ENCODE data around the gene ISY1.
A peak's percentile ranks its signal among the peaks of the same experiment; 100 is the strongest.
"Not testable (repeated sequence)": the region's sequence is repeated elsewhere in the genome, so short reads cannot be mapped to it uniquely, and the experiment has no call there.

Gene ISY1

GRCh38 chr3:129166579-129167332, 5.9 kb upstream of the ISY1 start:
- no peak for DNase-seq (ENCODE audit: low read depth)

GRCh38 chr3:129165594-129165993, 4.7 kb upstream of the ISY1 start:
- not testable (repeated sequence) for DNase-seq (ENCODE audit: low read depth)

DNA sequence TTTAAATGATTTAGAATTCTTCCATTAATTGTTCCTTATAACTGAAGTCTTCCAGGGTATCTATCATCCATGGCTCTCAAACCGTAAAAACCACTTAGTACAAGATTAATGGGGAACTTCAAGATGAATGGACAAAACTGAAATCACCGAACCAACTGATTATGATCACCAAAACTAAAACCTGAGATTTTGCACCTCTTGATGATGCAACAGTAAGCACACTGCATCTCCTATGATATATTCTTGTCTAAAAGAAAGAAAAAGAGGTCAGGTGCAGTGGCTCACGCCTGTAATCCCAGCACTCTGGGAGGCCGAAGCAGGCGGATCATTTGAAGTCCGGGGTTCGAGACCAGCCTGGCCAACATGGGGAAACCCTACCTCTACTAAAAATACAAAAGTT, 3.6 kb upstream of the ISY1 start:
- no peak for DNase-seq (ENCODE audit: low read depth)

DNA sequence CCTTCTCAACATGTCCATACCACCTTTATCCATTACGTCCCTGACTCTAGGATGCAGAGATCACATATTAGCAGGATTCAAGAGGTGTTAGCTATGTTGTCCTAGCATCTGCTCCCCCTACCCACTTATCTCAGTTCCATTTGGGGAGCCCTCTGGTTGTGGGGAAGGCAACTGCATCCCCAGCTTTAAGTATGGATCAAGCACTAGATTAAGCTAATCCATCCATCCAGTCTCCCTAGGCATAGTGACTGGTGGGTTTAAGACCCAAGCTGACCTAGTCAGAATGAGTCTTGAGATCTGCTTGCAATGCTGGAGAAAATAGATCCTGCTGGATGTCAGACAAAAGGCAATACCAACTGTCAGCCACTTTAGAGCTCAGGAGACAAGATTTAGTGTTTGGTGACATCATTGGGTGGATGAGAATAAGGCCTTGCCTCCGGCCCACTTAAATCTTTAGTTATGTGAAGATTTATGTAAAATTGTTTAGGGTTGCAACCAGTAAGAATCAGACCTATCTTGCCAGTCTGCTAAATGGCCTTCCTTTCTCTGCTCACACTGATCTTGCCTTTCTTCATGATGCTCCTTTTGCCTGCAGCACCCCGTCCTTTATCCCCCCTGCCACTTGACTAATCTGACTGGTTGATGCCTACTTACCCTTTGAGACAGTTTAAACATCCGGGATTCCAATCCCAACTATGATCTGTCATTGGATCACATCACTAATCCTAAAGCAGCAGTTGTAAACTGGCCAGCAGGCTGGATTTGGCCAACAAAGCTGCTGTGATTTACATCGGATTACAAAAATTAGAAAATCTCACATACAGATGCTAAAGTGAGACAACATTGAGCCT, 2.1 kb upstream of the ISY1 start:
- DNase-seq (ENCODE audit: low read depth) = no peak

DNA sequence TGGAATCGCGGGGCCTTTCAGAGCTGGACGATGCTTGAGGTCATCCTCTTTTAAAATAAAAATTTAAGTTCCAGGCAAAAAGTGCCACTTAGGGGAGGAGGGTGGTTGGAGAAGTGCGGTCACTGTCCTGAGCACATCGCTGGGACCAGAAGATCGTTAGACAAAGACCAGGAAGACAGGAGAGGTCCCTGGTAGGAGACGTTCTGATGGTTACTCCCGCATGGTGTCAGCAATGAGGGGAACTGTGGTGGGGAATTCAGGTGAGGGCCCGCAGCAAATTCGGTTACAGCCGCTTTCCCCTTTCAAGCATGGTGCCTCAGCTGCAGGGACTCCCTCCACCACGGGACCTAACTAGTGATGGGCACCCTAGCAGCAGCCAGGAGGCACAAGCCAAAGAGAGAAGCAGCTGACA, 1.0 kb upstream of the ISY1 start:
- DNase-seq (ENCODE audit: low read depth) = no peak

GRCh38 chr3:129144786-129145185, 16.1 kb downstream of the ISY1 start:
- no peak for DNase-seq (ENCODE audit: low read depth)

DNA sequence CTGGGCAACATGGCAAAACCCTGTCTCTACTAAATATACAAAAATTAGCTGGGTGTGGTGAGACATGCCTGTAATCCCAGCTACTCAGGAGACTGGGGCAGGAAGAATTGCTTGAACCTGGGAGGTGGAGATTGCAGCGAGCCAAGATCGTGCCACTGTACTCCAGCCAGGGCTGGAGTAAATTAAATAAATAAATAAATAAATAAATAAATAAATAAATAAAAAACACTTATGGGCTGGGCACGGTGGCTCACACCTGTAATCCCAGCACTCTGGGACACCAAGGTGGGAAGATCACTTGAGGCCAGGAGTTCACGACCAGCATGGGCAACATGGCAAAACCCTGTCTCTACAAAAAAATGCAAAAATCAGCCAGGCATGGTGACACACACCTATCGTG, 19.9 kb downstream of the ISY1 start:
- DNase-seq (ENCODE audit: low read depth) = not testable (repeated sequence)

DNA sequence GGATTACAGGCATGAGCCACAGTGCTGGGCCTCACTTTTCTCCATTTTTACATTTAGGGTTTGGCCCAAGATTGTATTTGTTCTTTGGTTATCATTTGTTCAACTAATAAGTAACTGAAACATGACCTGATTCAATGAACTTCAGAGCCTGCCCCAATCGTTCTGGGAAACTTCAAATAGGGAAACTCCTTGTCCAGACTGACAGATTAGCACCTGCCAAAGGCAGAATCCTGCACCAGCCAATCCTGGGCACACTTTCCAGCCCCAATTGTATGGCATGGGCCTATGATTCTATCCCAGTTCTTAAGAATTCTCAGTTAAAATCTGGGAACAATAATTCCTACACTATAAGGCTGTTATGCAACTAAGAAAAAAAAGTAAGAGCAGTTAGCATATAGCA, 21.0 kb downstream of the ISY1 start:
- no peak for DNase-seq (ENCODE audit: low read depth)

- not testable (repeated sequence) for DNase-seq (ENCODE audit: low read depth)
Measured at GRCh38 chr3:129136275-129136674, 24.6 kb downstream of the ISY1 start.

- no peak for DNase-seq (ENCODE audit: low read depth)
Measured at GRCh38 chr3:129132097-129132866, 28.6 kb downstream of the ISY1 start.

DNA sequence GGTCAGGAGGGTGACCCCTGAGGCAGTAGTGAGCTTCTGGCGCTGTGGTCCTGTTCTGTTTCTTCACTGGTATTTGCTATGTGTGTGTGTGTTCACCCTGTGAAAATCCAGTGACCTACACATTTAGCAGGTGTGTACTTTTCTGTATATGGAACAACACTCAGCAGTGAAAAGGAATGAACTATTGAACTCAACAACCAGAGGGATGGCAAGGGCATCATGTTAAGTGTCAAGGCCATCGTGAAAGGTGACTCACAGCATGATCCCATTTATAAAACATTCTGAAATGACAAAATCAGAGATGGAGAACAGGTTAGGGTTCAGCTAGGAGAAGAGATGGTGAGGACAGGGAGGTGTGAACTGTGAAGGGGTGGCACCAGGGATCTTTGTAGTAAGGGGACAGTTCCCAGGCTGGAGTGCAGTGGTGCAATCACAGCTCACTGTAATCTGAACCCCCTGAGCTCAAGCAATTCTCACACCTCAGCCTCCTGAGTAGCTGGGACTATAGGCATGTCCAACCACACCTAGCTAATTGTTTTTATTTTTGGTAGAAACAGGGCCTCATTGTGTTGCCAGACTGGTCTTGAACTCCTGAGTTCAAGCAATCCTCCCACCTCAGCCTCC, 29.3 kb downstream of the ISY1 start:
- no peak for DNase-seq (ENCODE audit: low read depth)

DNA sequence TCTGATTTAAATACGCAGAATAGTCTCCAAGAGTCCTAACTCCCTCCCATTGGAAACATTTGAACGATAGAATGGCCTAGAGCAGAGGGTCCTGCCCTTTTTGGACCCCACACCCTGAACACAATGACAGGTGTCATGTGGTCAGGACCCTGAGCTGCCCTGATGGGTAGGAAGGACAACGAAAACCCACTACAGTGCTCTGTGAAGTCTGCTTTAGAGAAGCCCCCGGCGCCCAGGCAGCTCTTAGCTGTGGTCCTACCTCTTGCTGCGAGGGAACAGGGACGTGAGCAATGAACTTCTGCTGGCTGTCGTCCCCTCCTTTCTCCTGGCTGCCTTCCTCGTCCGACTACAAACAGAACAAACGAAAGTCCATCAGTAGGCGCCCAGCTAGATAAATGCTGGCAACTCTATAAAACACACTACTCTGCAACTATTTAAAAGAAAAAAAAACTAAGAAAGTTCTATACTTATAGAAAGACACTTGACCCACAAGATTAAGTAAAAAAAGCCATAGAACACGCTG, 30.5 kb downstream of the ISY1 start:
- DNase-seq (ENCODE audit: low read depth) = no peak

DNA sequence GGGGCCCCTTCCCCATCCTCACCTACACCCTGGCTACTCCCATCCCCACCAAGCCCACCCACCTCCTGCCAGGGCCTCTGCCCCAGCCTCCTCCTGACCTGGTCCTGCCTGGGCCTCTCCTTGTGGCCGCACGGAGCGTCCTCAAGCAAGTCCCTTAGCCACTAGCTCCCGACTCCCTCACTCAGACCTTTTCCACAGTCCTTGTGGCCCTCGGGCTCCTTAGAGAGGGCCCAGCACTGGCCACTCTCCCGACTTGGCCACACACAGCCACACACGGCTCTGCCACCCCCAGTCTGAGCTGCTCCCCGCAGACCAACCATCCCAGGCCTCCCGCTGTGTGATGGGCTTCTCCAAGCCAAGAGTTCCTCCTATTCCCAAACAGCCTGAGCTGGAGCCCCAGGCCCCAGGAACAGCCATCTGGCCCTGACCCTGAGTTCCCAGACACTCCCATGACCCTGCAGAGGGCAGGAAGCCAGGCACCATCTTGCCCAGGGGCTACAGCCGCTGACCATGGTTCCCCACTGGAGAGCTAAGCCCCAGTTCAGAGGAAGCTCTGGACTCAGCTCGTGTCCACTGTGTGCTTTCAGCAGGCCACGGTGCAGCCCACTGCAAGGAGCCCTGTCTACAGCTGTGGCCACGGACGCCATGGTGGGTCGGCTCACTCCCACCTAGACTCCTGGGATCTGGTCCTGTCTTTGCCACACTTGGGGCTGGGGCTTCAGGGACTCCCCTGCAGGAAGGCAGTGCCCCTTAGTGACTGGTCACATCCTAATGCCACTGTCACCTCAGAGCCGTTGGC, 32.3 kb downstream of the ISY1 start:
- DNase-seq (ENCODE audit: low read depth) = no peak

DNA sequence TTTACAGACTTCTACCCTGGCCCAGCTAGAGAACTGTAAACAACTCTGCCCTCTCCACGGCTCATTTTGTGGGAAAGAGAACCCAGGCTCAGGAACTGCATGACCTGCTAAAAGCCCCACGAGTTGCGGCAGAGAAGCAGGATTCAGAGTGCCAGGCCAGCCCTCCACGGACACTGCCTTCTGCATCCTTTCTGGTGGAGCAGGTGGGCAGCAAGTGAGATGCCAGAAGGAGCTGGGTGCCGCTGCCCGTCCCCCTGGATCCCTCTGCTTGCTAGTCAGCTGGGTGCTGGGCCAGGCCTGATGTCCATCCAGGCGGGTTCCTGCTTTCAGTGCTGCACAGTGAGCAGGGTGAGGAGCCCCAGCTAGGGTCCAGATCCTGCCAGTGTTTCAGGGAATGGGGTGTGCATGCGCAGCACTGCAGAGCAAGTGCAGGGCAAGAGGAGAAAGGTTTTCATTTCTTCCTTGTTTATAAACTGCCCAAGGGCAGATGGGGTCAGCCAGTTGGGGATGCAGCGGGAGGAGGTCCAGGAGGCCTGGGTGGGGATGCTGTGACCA, 34.1 kb downstream of the ISY1 start:
- no peak for DNase-seq (ENCODE audit: low read depth)

DNA sequence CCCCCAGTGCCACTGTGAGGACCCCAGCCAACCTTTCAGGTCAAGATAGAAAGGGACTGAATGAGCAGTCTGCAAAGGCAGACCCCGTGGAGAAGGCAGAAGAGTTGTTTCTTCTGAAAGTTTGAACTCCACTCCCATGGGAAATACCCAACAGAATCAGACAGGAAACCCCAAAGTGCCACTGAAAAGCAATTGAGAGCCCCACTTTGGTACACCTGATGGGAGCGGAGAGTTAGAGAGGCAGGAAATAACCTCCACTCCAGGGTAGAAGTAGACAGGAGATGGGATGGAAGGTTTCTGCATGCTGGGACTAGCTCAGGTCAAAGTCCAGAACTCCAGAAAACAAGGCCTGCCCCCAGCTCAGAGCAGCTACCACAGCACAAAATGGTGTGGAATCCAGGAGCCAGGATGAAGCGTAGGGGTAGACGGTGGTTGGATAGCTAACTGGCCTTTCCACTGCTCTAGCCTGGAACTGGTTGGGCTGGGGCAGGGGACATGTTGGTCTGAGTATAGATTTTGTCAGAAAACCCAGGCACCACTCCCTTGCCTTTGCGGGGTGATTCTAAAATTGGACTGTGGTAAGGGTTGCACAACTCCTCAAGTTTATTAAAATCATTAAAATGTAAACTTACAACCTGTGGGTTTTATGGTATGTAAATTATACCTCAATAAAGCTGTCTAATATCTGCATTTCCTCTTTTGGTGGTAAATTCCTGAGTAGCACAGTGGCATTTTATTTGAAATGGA, 37.4 kb downstream of the ISY1 start:
- DNase-seq (ENCODE audit: low read depth) = peak; percentile 30

DNA sequence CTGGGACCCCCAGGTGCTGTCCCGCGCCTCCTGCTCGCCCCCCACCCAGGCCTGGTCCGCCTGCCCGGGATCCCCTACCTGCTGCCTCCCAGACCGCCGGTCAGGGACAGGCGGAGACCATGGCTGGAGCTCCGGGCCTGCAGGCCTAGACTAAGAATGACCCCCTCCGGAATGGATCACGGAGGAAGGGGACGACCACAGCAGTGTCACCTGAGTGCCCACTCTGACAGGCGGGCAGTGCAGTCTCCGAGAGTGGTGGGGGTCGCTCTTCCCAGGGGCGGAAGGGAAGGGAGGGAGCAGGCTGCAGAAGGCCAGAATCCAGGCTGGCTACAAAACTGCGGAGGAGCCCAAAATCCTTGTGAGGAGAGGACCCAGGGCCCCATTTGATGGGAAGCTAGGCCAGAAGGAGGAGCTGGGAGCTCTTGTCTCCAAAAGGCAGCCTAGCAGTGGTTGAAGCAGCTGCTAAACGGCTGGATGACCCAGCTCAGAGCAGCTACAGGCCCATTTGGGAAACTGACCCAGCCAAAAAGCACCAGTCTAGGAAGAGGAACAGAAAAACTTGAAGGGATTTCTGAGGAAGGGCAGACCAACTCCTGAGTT, 38.4 kb downstream of the ISY1 start:
- DNase-seq (ENCODE audit: low read depth) = no peak

- DNase-seq (ENCODE audit: low read depth) = peak; percentile 47
Measured at GRCh38 chr3:129121792-129122411, 39.0 kb downstream of the ISY1 start, which contains the start of gene RAB43. TSS of gene RAB43 (minus strand) at chr3:129121804. CDS start at chr3:129121489, 315 bp downstream.

- peak; percentile 12 for DNase-seq (ENCODE audit: low read depth)
Measured at GRCh38 chr3:129121016-129121791, 39.7 kb downstream of the ISY1 start.

Data from GM04504 (cell line).